HCT116 (cell line): ENCODE measurements around the gene CACNB3. TPM values are rescaled to one million over a fixed set of nuclear protein-coding genes. Genes with fewer than 3 reads are reported as not detected.

Experiments used
- ATAC-seq: fragments of 200-7000 bp; cut with Tn5 transposase; 2 replicates; pipeline ENCODE4 v1.9.1; 2020; ENCODE audit warnings: mild to moderate bottlenecking, moderate library complexity
- BruUV-seq: library from RNA; stranded (reverse); fragments of 400-500 nt; replicated peaks from 2 replicates; lab custom pipeline; 2021; lab: Mats Ljungman, UMichigan
- CTCF ChIA-PET: fragments of 300-600 bp; sonication (Branson Sonifier 250); formaldehyde crosslinking; loops from one replicate; lab custom pipeline; 2021; ENCODE audit warnings: antibody characterized with exemption; lab: Charles Lee
- POLR2A ChIA-PET: fragments of 300-600, 350-600 bp; sonication (Branson Sonifier 250); formaldehyde crosslinking; loops from one replicate; lab custom pipeline; 2021; ENCODE audit warnings: antibody characterized with exemption; lab: Charles Lee
- RAD21 ChIA-PET, 2 experiments: fragments of 300-600 bp; sonication (Branson Sonifier 250); formaldehyde crosslinking; loops; one replicate each; lab custom pipeline; 2023; ENCODE audit warnings: low total read pairs in 2 of 2; ENCODE audit not compliant: uncharacterized antibody in 2 of 2, unreplicated experiment in 2 of 2, low non-redundant PET in 1 of 2; lab: Charles Lee
- DNase-seq: peaks from one replicate; pipeline ENCODE4 v3.0.0-alpha.2; 2010; ENCODE audit warnings: low read depth, low spot score
- H2AFZ ChIP-seq: fragments of 200-600 bp; shearing (Covaris generic), sonication (generic); 2 replicates; pipeline ENCODE4 v1.6.1; 2017; ENCODE audit warnings: low read depth, mixed run types, mixed read lengths, antibody characterized with exemption, low read length; ENCODE audit not compliant: poor library complexity, severe bottlenecking
- H3K27ac ChIP-seq: 2 replicates; pipeline ENCODE4 v1.5.1; 2012; ENCODE audit warnings: low read depth, low read length
- H3K27me3 ChIP-seq: fragments of 200-600 bp; sonication (generic); 2 replicates; pipeline ENCODE4 v1.6.1; 2016; ENCODE audit warnings: mixed run types, low read length, mixed read lengths; ENCODE audit not compliant: insufficient read depth
- H3K36me3 ChIP-seq, 2 experiments: fragments of 200-500 bp in 1 of 2; fragments of 200-600 bp in 1 of 2; sonication (Bioruptor generic) in 1 of 2; sonication (generic) in 1 of 2; 2 replicates each; pipeline versions ENCODE4 v1.5.1 to v1.6.1; 2014 to 2016; ENCODE audit warnings: low read length in 2 of 2, inconsistent platforms in 1 of 2, mixed read lengths in 1 of 2, mixed run types in 1 of 2; ENCODE audit not compliant: insufficient read depth in 2 of 2, control insufficient read depth in 1 of 2
- H3K4me1 ChIP-seq, 2 experiments: fragments of 200-600 bp in 1 of 2; sonication (generic) in 1 of 2; 2 replicates each; pipeline versions ENCODE4 v1.5.1 to v1.6.1; 2012 to 2017; ENCODE audit warnings: low read length in 2 of 2, inconsistent platforms in 1 of 2, mild to moderate bottlenecking in 1 of 2, mixed read lengths in 1 of 2, mixed run types in 1 of 2, moderate library complexity in 1 of 2; ENCODE audit not compliant: insufficient read depth in 2 of 2, control insufficient read depth in 1 of 2
- H3K4me2 ChIP-seq: fragments of 200-600 bp; sonication (generic); 2 replicates; pipeline ENCODE4 v1.6.1; 2017; ENCODE audit warnings: mixed run types, low read length, mixed read lengths
- H3K4me3 ChIP-seq, 2 experiments: fragments of 200-600 bp in 1 of 2; sonication (generic) in 1 of 2; replicated peaks in 1 of 2; 2 replicates each; pipeline ENCODE4 v1.5.1; 2011 to 2016; ENCODE audit warnings: low read length in 2 of 2, control low read depth in 1 of 2, low read depth in 1 of 2, mild to moderate bottlenecking in 1 of 2, mixed read lengths in 1 of 2, mixed run types in 1 of 2
- H3K79me2 ChIP-seq: fragments of 200-600 bp; sonication (generic); 2 replicates; pipeline ENCODE4 v1.6.1; 2017; ENCODE audit warnings: mild to moderate bottlenecking, mixed run types, low read length, moderate library complexity, mixed read lengths; ENCODE audit not compliant: insufficient read depth
- H3K9ac ChIP-seq: fragments of 200-600 bp; sonication (generic); 2 replicates; pipeline ENCODE4 v1.6.1; 2016; ENCODE audit warnings: low read length, mixed read lengths
- H3K9me2 ChIP-seq: fragments of 200-600 bp; sonication (generic), shearing (Covaris generic); 2 replicates; pipeline ENCODE4 v1.6.1; 2017; ENCODE audit warnings: mixed run types, mild to moderate bottlenecking, moderate library complexity; ENCODE audit not compliant: insufficient read depth
- H3K9me3 ChIP-seq, 2 experiments: fragments of 200-500 bp in 1 of 2; fragments of 200-600 bp in 1 of 2; sonication (Bioruptor generic) in 1 of 2; sonication (generic) in 1 of 2; 2 replicates each; pipeline ENCODE4 v1.6.1; 2014 to 2017; ENCODE audit warnings: low read length in 2 of 2, mixed read lengths in 2 of 2, inconsistent platforms in 1 of 2, low read depth in 1 of 2, mild to moderate bottlenecking in 1 of 2, mixed run types in 1 of 2, moderate library complexity in 1 of 2; ENCODE audit not compliant: control insufficient read depth in 1 of 2, insufficient read depth in 1 of 2
- H4K20me1 ChIP-seq: fragments of 200-600 bp; sonication (generic), shearing (Covaris generic); 2 replicates; pipeline ENCODE4 v1.6.1; 2017; ENCODE audit warnings: mixed run types, mild to moderate bottlenecking, moderate library complexity; ENCODE audit not compliant: insufficient read depth
- CBX3 ChIP-seq: IDR thresholded peaks from 2 replicates; pipeline ENCODE4 v1.6.1; 2012; ENCODE audit warnings: low read depth
- EGR1 ChIP-seq: IDR thresholded peaks from 2 replicates; pipeline ENCODE4 v1.6.1; 2012; ENCODE audit warnings: low read depth
- ELF1 ChIP-seq: IDR thresholded peaks from 2 replicates; pipeline ENCODE4 v1.6.1; 2012; ENCODE audit warnings: low read depth, borderline replicate concordance
- POLR2A ChIP-seq: IDR thresholded peaks from 2 replicates; pipeline ENCODE4 v1.7.0; 2011; ENCODE audit warnings: borderline replicate concordance; ENCODE audit not compliant: insufficient read depth, insufficient read length; ENCODE audit errors: extremely low read depth
- RAD21 ChIP-seq: IDR thresholded peaks from 2 replicates; pipeline ENCODE4 v1.6.1; 2012; ENCODE audit warnings: low read depth, mild to moderate bottlenecking
- SIN3A ChIP-seq: IDR thresholded peaks from 2 replicates; pipeline ENCODE4 v1.6.1; 2012; ENCODE audit warnings: low read depth
- TCF7L2 ChIP-seq: IDR thresholded peaks from 2 replicates; pipeline ENCODE4 v1.7.0; 2011; ENCODE audit warnings: borderline replicate concordance, inconsistent platforms; ENCODE audit not compliant: insufficient read depth, insufficient read length; ENCODE audit errors: extremely low read depth
- ZNF274 ChIP-seq: fragments of 200-500 bp; sonication (Bioruptor generic); IDR thresholded peaks from 2 replicates; pipeline ENCODE4 v1.6.1; 2014; ENCODE audit warnings: mild to moderate bottlenecking, low read depth, low read length, inconsistent platforms
- intact Hi-C: fragments of 100-400 bp; cut with micrococcal nuclease; formaldehyde crosslinking; loops from 2 replicates; pipeline ENCODE4 v1.10.0; 2022
- total RNA-seq: library from RNA; stranded (reverse); gene quantifications from one replicate; pipeline ENCODE4 v1.2.1, GENCODE V29; 2021; ENCODE audit not compliant: unreplicated experiment
- TF ChIP-seq, protein P1 (sequence below): IDR thresholded peaks from 2 replicates; pipeline ENCODE4 v1.6.1; 2011; ENCODE audit warnings: mild to moderate bottlenecking, low read length, moderate library complexity; ENCODE audit not compliant: insufficient replicate concordance; ENCODE audit errors: extremely low read depth
- TF ChIP-seq, protein P2 (sequence below), 3 experiments: fragments of 200-600 bp in 1 of 3; sonication (generic) in 1 of 3; IDR thresholded peaks in 2 of 3; conservative IDR thresholded peaks in 1 of 3; 2 replicates each; pipeline ENCODE4 v1.5.1; 2012 to 2017; ENCODE audit warnings: low read depth in 2 of 3, low read length in 2 of 3, antibody characterized with exemption in 1 of 3, borderline replicate concordance in 1 of 3, control low read depth in 1 of 3, mild to moderate bottlenecking in 1 of 3, mixed read lengths in 1 of 3, mixed run types in 1 of 3, moderate library complexity in 1 of 3; ENCODE audit not compliant: insufficient read depth in 1 of 3

Gene CACNB3
- total RNA-seq, 1 experiment from 2014 or later = 22.0 TPM

DNA sequence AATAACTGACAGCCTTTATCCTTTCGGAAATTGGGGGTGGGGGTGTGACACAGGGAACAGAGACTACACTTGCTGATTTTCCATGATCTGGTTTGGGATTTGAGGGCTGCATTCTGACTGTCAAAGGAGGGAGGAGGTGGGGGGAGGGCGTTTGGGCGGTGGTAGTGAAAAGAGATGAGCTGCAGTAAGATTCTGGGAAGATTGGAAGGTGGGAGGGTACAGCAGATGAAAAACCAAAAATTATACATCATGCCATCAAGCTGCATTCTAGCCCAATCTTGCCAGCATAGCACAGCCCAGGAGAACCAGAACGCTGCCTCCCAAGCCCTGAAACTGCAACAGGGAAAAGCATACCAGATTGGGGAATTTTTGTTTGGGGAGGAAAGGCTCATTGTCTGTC, 45.0 kb downstream of the CACNB3 start:
- Histone ChIP-seq H2AFZ (no peak overlapping the region), H3K4me1 (peaks cover 3 to 18% of the 10 kb centered on the region in 2 experiments; a peak in 2 of 4 replicates), H3K9me2 (no peaks in the 10 kb centered on the region), H3K9me3 (no peaks in the 10 kb centered on the region), H3K79me2 (no peaks in the 10 kb centered on the region), H4K20me1 (no peaks in the 10 kb centered on the region), H3K27me3 (peaks cover 10% of the 10 kb centered on the region; the same call in 1 of the 2 replicates), H3K36me3 (no peaks in the 10 kb centered on the region), H3K27ac (no peak overlapping the region), H3K4me3 (no peak overlapping the region), H3K4me2 (no peak overlapping the region), H3K9ac (no peak overlapping the region)
- intact Hi-C loops = no loop called here
- TF ChIP-seq ZNF274 (no peak), SIN3A (no peak), RAD21 (no peak), POLR2A (no peak), CBX3 (no peak), ELF1 (no peak), EGR1 (no peak), TCF7L2 (no peak)
- TF ChIP-seq, protein P1, sequence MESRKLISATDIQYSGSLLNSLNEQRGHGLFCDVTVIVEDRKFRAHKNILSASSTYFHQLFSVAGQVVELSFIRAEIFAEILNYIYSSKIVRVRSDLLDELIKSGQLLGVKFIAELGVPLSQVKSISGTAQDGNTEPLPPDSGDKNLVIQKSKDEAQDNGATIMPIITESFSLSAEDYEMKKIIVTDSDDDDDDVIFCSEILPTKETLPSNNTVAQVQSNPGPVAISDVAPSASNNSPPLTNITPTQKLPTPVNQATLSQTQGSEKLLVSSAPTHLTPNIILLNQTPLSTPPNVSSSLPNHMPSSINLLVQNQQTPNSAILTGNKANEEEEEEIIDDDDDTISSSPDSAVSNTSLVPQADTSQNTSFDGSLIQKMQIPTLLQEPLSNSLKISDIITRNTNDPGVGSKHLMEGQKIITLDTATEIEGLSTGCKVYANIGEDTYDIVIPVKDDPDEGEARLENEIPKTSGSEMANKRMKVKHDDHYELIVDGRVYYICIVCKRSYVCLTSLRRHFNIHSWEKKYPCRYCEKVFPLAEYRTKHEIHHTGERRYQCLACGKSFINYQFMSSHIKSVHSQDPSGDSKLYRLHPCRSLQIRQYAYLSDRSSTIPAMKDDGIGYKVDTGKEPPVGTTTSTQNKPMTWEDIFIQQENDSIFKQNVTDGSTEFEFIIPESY = no peak
- TF ChIP-seq, protein P2, sequence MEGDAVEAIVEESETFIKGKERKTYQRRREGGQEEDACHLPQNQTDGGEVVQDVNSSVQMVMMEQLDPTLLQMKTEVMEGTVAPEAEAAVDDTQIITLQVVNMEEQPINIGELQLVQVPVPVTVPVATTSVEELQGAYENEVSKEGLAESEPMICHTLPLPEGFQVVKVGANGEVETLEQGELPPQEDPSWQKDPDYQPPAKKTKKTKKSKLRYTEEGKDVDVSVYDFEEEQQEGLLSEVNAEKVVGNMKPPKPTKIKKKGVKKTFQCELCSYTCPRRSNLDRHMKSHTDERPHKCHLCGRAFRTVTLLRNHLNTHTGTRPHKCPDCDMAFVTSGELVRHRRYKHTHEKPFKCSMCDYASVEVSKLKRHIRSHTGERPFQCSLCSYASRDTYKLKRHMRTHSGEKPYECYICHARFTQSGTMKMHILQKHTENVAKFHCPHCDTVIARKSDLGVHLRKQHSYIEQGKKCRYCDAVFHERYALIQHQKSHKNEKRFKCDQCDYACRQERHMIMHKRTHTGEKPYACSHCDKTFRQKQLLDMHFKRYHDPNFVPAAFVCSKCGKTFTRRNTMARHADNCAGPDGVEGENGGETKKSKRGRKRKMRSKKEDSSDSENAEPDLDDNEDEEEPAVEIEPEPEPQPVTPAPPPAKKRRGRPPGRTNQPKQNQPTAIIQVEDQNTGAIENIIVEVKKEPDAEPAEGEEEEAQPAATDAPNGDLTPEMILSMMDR (IDR thresholded peaks at IDR 0.05 in 2 of 3, conservative IDR thresholded peaks at IDR 0.05 in 1 of 3; ENCODE audit: borderline replicate concordance in 1 of 3, insufficient read depth in 1 of 3, low read depth in 2 of 3, low read length in 2 of 3) = no peak
- ATAC-seq = no peak
- ChIA-PET POLR2A (no interaction called here), CTCF (interaction anchor here (3.3 kb wide), 1 partner anchor 11 kb away, joined by 15 read pairs; the partner anchor contains the start of gene DDX23), RAD21 (no interaction called here)
- no peak for DNase-seq
- BruUV-seq = no TSS peak
